SKM-1 (cell line): ENCODE results near the gene NLRP11.
"Not testable (repeated sequence)": the region's sequence is repeated elsewhere in the genome, so short reads cannot be mapped to it uniquely, and the experiment has no call there.

Source experiments
- DNase-seq: peaks from one replicate; lab custom pipeline; 2025; ENCODE audit not compliant: unreplicated experiment; lab: John Stamatoyannopoulos, UW

NLRP11 gene

DNA sequence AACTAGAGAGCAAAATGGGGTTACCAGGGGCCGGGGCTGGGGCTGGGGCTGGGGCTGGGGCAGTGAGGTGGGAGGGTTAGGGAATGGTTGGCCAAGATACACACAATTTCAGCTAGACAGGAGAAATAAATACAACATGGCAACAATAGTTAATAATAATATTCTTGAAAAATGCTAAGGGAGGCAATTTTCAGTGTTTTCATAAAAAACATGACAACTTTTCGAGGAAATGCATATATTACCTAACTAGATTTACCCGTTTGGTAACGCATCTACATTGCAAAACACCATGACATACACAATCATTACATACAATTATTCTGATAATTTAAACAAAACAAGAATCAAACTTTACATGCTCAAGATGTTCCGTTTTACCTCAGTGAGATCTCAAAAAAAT, 50.7 kb downstream of the NLRP11 start:
- DNase-seq, result no peak

DNA sequence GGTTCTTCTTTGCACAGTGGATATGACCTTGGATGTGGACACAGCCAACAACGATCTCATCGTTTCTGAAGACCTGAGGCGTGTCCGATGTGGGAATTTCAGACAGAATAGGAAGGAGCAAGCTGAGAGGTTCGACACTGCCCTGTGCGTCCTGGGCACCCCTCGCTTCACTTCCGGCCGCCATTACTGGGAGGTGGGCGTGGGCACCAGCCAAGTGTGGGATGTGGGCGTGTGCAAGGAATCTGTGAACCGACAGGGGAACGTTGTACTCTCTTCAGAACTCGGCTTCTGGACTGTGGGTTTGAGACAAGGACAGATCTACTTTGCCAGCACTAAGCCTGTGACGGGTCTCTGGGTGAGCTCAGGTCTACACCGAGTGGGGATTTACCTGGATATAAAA, 53.5 kb downstream of the NLRP11 start:
- DNase-seq, result no peak

GRCh38 chr19:55777528-55777927, 54.3 kb downstream of the NLRP11 start:
- no peak for DNase-seq

GRCh38 chr19:55769632-55770031, 62.2 kb downstream of the NLRP11 start:
- not testable (repeated sequence) for DNase-seq

GRCh38 chr19:55768818-55769217, 63.0 kb downstream of the NLRP11 start, which contains the start of gene RFPL4AL1:
Gene RFPL4AL1, plus strand, starts transcription at chr19:55769118. Its CDS starts 2,687 bp downstream, at chr19:55771805.
- DNase-seq, result not testable (repeated sequence)

GRCh38 chr19:55766466-55766865, 65.3 kb downstream of the NLRP11 start:
- DNase-seq, result no peak

GRCh38 chr19:55758797-55759196, 73.0 kb downstream of the NLRP11 start, which contains the start of gene RFPL4A:
Gene RFPL4A, plus strand, starts transcription at chr19:55759097. Its CDS starts 2,704 bp downstream, at chr19:55761801.
- not testable (repeated sequence) for DNase-seq

DNA sequence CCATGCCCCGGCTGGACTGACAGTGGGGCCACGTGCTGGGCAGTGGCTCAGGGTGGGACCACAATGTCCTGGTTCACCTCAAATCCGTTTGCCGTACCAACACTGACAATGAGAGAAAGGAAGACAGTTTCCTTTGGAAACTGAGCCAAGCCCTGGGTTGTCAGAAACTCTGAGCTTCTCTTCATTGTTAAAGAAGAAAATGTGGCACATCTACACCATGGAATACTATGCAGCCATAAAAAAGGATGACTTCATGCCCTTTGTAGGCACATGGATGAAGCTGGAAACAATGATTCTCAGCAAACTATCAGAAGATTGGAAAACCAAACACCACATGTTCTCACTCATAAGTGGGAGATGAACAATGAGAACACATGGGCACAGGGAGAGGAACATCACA, 75.0 kb downstream of the NLRP11 start:
- DNase-seq, result not testable (repeated sequence)

DNA sequence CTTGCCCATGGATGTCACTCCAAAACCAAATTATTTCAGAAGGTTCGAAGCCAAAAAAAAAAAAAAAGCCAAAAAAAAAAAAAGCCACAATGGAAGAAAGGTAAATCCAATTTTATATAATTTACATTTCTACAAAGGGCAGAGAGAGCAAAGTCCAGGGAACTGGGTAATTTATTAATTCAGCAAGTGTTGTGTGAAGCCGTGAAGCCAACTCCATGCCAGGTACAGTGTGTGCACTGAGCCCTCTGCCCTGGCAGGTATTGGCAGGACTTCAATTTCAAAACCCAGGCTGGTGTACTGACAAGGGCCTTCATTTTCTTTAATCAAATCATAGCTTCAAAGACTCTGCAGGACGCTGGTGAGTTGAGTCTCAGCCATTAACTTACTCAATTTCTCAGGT, 78.4 kb downstream of the NLRP11 start:
- DNase-seq, result no peak

DNA sequence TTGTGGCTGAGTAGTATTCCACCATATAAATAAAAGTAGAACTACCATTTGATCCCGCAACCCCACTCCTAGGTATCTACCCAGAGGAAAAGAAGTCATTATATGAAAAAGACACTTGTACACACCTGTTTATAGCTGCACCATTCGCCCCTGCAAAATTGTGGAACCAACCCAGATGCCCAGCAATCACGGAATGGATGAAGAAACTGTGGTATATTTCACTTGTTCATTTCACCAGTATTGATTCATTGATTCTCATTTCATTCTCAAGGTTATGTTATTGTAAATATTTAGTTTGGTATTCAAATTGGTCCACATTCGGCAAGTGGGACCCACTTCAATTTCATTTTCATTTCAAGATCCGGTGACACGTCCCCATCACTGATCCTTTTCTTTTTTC, 81.1 kb downstream of the NLRP11 start:
- no peak for DNase-seq

DNA sequence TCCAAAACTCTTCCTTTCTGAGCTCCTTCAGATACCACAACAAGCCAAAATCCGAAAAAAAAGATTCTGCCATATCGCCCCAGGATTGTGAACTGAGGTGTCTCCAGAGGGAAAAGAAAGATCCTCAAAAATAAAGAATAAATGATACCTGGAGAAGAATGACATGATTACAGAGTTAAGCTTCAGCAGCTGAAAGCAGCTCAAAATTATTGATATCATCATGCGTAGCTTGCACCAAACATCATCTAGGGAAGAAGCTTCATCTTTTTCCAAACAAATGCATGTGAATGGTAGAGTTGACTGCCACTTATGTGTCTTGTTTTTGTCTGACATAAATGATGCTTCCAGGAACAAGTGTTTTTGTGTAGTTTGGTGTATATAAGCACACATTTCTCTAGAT, 93.5 kb downstream of the NLRP11 start, which contains the start of gene NLRP9:
NLRP9 (minus strand) TSS at position 101 of the 400 bp plus-strand sequence; CDS start at position 73, 28 bp downstream.
- no peak for DNase-seq
